ENCODE results near the gene CAMK4. TPM values are rescaled to one million over a fixed set of nuclear protein-coding genes. Genes with fewer than 3 reads are reported as not detected.

Gene CAMK4
- total RNA-seq, 1 experiment from 2014 or later: not detected

GRCh38 chr5:111493031-111493430, 268.8 kb downstream of the CAMK4 start:
- Histone ChIP-seq H3K79me2 (ENCODE audit: low read depth) (no peaks in the 10 kb centered on the region), H2AFZ (peak overlapping the region; percentile 8; the same call in 1 of the 2 replicates), H3K4me3 (no peak overlapping the region), H3K36me3 (ENCODE audit: low read depth) (no peaks in the 10 kb centered on the region), H3K9me2 (ENCODE audit: insufficient read depth) (no peaks in the 10 kb centered on the region), H3K4me1 (replicated peaks; ENCODE audit: insufficient read depth) (no peaks in the 10 kb centered on the region), H3K4me2 (no peak overlapping the region), H4K20me1 (ENCODE audit: insufficient read depth) (no peaks in the 10 kb centered on the region), H3K27me3 (ENCODE audit: insufficient read depth, low read depth) (no peaks in the 10 kb centered on the region), H3F3A (ENCODE audit: insufficient read depth, low read depth) (no peaks in the 10 kb centered on the region), H3K9me3 (ENCODE audit: insufficient read depth, low read depth) (no peaks in the 10 kb centered on the region), H3K27ac (no peak overlapping the region)
- ChIA-PET CTCF (no interaction called here), POLR2A (ENCODE audit: unreplicated experiment) (no interaction called here)
- DNase-seq: no peak
- no TSS peak for BruUV-seq (replicated peaks)
- intact Hi-C loops (cut with micrococcal nuclease; ENCODE audit: unreplicated experiment): no loop called here
- TF ChIP-seq CTCF (conservative IDR thresholded peaks at IDR 0.05): no peak
- TF ChIP-seq EZH2 (IDR thresholded peaks at IDR 0.05; ENCODE audit: low read depth): no peak

GRCh38 chr5:111494355-111494999, 270.3 kb downstream of the CAMK4 start:
- no TSS peak for BruUV-seq (replicated peaks)

GRCh38 chr5:111495159-111495558, 271.0 kb downstream of the CAMK4 start:
- no peaks in the 10 kb centered on the region for H3K9me3 ChIP-seq (ENCODE audit: insufficient read depth, low read depth)
- no peaks in the 10 kb centered on the region for H3K36me3 ChIP-seq (ENCODE audit: low read depth)
- intact Hi-C loops (cut with micrococcal nuclease; ENCODE audit: unreplicated experiment): no loop called here
- H3K4me2 ChIP-seq: no peak overlapping the region
- H2AFZ ChIP-seq: no peak overlapping the region
- H3K4me1 ChIP-seq (replicated peaks; ENCODE audit: insufficient read depth): no peaks in the 10 kb centered on the region
- no TSS peak for BruUV-seq (replicated peaks)
- no peak overlapping the region for H3K4me3 ChIP-seq
- ChIA-PET CTCF (no interaction called here), POLR2A (ENCODE audit: unreplicated experiment) (no interaction called here)
- no peaks in the 10 kb centered on the region for H3K27me3 ChIP-seq (ENCODE audit: insufficient read depth, low read depth)
- H3F3A ChIP-seq (ENCODE audit: insufficient read depth, low read depth): no peaks in the 10 kb centered on the region
- DNase-seq: no peak
- no peaks in the 10 kb centered on the region for H3K79me2 ChIP-seq (ENCODE audit: low read depth)
- no peaks in the 10 kb centered on the region for H4K20me1 ChIP-seq (ENCODE audit: insufficient read depth)
- TF ChIP-seq CTCF (conservative IDR thresholded peaks at IDR 0.05) (no peak), EZH2 (IDR thresholded peaks at IDR 0.05; ENCODE audit: low read depth) (no peak)
- no peaks in the 10 kb centered on the region for H3K9me2 ChIP-seq (ENCODE audit: insufficient read depth)
- no peak overlapping the region for H3K27ac ChIP-seq

More at GRCh38 chr5:111494355-111494999, 270.3 kb downstream of the CAMK4 start:
- H4K20me1 ChIP-seq (ENCODE audit: insufficient read depth): no peaks in the 10 kb centered on the region
- H3K4me1 ChIP-seq (replicated peaks; ENCODE audit: insufficient read depth): no peaks in the 10 kb centered on the region
- H3K4me2 ChIP-seq: no peak overlapping the region
- CTCF ChIA-PET: no interaction called here
- DNase-seq: no peak
- H2AFZ ChIP-seq: no peak overlapping the region
- H3K9me2 ChIP-seq (ENCODE audit: insufficient read depth): no peaks in the 10 kb centered on the region
- intact Hi-C loops (cut with micrococcal nuclease; ENCODE audit: unreplicated experiment): no loop called here
- POLR2A ChIA-PET (ENCODE audit: unreplicated experiment): no interaction called here
- no peak overlapping the region for H3K4me3 ChIP-seq
- no peaks in the 10 kb centered on the region for H3F3A ChIP-seq (ENCODE audit: insufficient read depth, low read depth)
- no peaks in the 10 kb centered on the region for H3K9me3 ChIP-seq (ENCODE audit: insufficient read depth, low read depth)
- H3K79me2 ChIP-seq (ENCODE audit: low read depth): no peaks in the 10 kb centered on the region
- TF ChIP-seq EZH2 (IDR thresholded peaks at IDR 0.05; ENCODE audit: low read depth): no peak
- no peak for TF ChIP-seq CTCF (conservative IDR thresholded peaks at IDR 0.05)
- H3K27ac ChIP-seq: no peak overlapping the region
- H3K36me3 ChIP-seq (ENCODE audit: low read depth): no peaks in the 10 kb centered on the region
- H3K27me3 ChIP-seq (ENCODE audit: insufficient read depth, low read depth): no peaks in the 10 kb centered on the region

All from PC-9 (cell line).